Neural progenitor cell (in vitro differentiated cells): Measurements from ENCODE around the gene FBXO33. TPM values are rescaled to one million over a fixed set of nuclear protein-coding genes. Genes with fewer than 3 reads are reported as not detected.
A peak's percentile ranks its signal among the peaks of the same experiment; 100 is the strongest.

Source experiments
- DNase-seq: peaks from one replicate; pipeline ENCODE4 v3.0.0-alpha.2; 2016; ENCODE audit warnings: low spot score
- H2AFZ ChIP-seq: fragments of 200-600 bp; sonication (generic); replicated peaks from 2 replicates; pipeline ENCODE4 v1.6.1; 2016; ENCODE audit warnings: antibody characterized with exemption
- H3F3A ChIP-seq: fragments of 200-600 bp; sonication (generic); 2 replicates; pipeline ENCODE4 v1.6.1; 2016; ENCODE audit warnings: antibody characterized with exemption, low read depth
- H3K27ac ChIP-seq: fragments of 200-600 bp; sonication (generic); 2 replicates; pipeline ENCODE4 v1.5.1; 2016; ENCODE audit warnings: mild to moderate bottlenecking
- H3K27me3 ChIP-seq: fragments of 200-600 bp; sonication (generic); 2 replicates; pipeline ENCODE4 v1.6.1; 2016; ENCODE audit warnings: mild to moderate bottlenecking, moderate library complexity
- H3K36me3 ChIP-seq: fragments of 200-600 bp; sonication (generic); 2 replicates; pipeline ENCODE4 v1.5.1; 2016
- H3K4me1 ChIP-seq: fragments of 200-600 bp; sonication (generic); 2 replicates; pipeline ENCODE4 v1.6.1; 2016; ENCODE audit warnings: mixed run types
- H3K4me2 ChIP-seq: fragments of 200-600 bp; sonication (generic); 2 replicates; pipeline ENCODE4 v1.6.1; 2016
- H3K4me3 ChIP-seq: fragments of 200-600 bp; sonication (generic); 2 replicates; pipeline ENCODE4 v1.5.1; 2016
- H3K79me2 ChIP-seq: fragments of 200-600 bp; sonication (generic); 2 replicates; pipeline ENCODE4 v1.6.1; 2016; ENCODE audit warnings: low read depth
- H3K9ac ChIP-seq: fragments of 200-600 bp; sonication (generic); 2 replicates; pipeline ENCODE4 v1.6.1; 2016
- H3K9me3 ChIP-seq: fragments of 200-600 bp; sonication (generic); 2 replicates; pipeline ENCODE4 v1.5.1; 2016; ENCODE audit warnings: low read depth
- H4K20me1 ChIP-seq: fragments of 200-600 bp; sonication (generic); 2 replicates; pipeline ENCODE4 v1.6.1; 2016; ENCODE audit warnings: low read depth
- H3K27ac Mint-ChIP-seq: 3 replicates; pipeline ENCODE4 v1.8.0; 2021; ENCODE audit warnings: mixed read lengths
- H3K27me3 Mint-ChIP-seq: 2 replicates; pipeline ENCODE4 v1.8.0; 2022; ENCODE audit warnings: low read depth, mild to moderate bottlenecking, inconsistent platforms, moderate library complexity, mixed read lengths; ENCODE audit not compliant: insufficient read depth
- H3K36me3 Mint-ChIP-seq: 3 replicates; pipeline ENCODE4 v1.8.0; 2021; ENCODE audit warnings: mixed read lengths
- H3K4me1 Mint-ChIP-seq: 3 replicates; pipeline ENCODE4 v1.8.0; 2021; ENCODE audit warnings: mixed read lengths
- H3K4me3 Mint-ChIP-seq: 3 replicates; pipeline ENCODE4 v1.8.0; 2021; ENCODE audit warnings: mild to moderate bottlenecking, moderate library complexity, mixed read lengths
- H3K9me3 Mint-ChIP-seq: 3 replicates; pipeline ENCODE4 v1.8.0; 2020; ENCODE audit warnings: mixed read lengths
- EZH2 ChIP-seq: fragments of 200-600 bp; sonication (generic); IDR thresholded peaks from 2 replicates; pipeline ENCODE4 v1.6.1; 2017; ENCODE audit warnings: antibody characterized with exemption, mild to moderate bottlenecking, moderate library complexity
- EZH2phosphoT487 ChIP-seq: fragments of 200-600 bp; sonication (generic); IDR thresholded peaks from 2 replicates; pipeline ENCODE4 v1.6.1; 2017; ENCODE audit warnings: antibody characterized with exemption
- total RNA-seq: library from RNA; depleted of rRNA; stranded (reverse); fragments of >200 nt; gene quantifications from 2 replicates; pipeline ENCODE4 v1.2.3, GENCODE V29; 2015; ENCODE audit warnings: low replicate concordance
- TF ChIP-seq, protein P1 (sequence below): fragments of 200-600 bp; sonication (generic); IDR thresholded peaks from 2 replicates; pipeline ENCODE4 v1.5.1; 2017; ENCODE audit warnings: antibody characterized with exemption, mild to moderate bottlenecking

The FBXO33 gene
- total RNA-seq, 1 donor from 2014 or later: 23.7 TPM

DNA sequence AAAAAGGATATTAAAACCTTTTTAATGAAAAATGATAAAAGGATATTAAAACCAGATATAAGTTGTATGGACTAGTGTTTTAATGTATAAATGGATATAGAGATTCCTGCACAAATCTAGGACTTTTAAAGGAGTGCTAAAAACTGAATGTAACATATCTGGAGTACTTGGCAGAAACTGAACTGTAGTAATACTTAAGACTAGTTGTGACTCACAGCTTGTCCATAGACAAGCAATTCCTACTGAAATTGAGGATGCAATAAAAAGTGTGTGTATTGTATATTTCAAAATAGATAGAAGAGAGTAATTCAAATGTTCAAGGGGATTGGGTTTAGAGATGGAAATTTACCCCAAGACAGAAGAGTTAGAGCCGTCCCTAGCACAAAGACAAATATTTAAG is 59.6 kb downstream of the FBXO33 start:
- Mint-ChIP-seq H3K4me1 (peaks cover 30% of the 10 kb centered on the region), H3K27ac (no peak overlapping the region), H3K4me3 (no peak overlapping the region), H3K36me3 (peaks cover 2% of the 10 kb centered on the region), H3K9me3 (no peaks in the 10 kb centered on the region), H3K27me3 (no peaks in the 10 kb centered on the region)
- no peaks in the 10 kb centered on the region for H3K79me2 ChIP-seq
- H3K36me3 ChIP-seq: no peaks in the 10 kb centered on the region
- H3K27me3 ChIP-seq: no peaks in the 10 kb centered on the region
- H4K20me1 ChIP-seq: no peaks in the 10 kb centered on the region
- peaks cover 44% of the 10 kb centered on the region for H3K4me1 ChIP-seq
- H2AFZ ChIP-seq: no peak overlapping the region
- H3K9me3 ChIP-seq: no peaks in the 10 kb centered on the region
- H3K27ac ChIP-seq: no peak overlapping the region
- H3F3A ChIP-seq: peaks cover 32% of the 10 kb centered on the region
- H3K9ac ChIP-seq: no peak overlapping the region
- no peak for DNase-seq
- no peak for TF ChIP-seq EZH2phosphoT487
- TF ChIP-seq, protein P1, sequence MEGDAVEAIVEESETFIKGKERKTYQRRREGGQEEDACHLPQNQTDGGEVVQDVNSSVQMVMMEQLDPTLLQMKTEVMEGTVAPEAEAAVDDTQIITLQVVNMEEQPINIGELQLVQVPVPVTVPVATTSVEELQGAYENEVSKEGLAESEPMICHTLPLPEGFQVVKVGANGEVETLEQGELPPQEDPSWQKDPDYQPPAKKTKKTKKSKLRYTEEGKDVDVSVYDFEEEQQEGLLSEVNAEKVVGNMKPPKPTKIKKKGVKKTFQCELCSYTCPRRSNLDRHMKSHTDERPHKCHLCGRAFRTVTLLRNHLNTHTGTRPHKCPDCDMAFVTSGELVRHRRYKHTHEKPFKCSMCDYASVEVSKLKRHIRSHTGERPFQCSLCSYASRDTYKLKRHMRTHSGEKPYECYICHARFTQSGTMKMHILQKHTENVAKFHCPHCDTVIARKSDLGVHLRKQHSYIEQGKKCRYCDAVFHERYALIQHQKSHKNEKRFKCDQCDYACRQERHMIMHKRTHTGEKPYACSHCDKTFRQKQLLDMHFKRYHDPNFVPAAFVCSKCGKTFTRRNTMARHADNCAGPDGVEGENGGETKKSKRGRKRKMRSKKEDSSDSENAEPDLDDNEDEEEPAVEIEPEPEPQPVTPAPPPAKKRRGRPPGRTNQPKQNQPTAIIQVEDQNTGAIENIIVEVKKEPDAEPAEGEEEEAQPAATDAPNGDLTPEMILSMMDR: no peak
- no peak for TF ChIP-seq EZH2
- H3K4me2 ChIP-seq: no peak overlapping the region
- H3K4me3 ChIP-seq: no peak overlapping the region

GRCh38 chr14:39370415-39370814 is 61.8 kb downstream of the FBXO33 start:
- no peaks in the 10 kb centered on the region for H3K27me3 ChIP-seq
- H2AFZ ChIP-seq: no peak overlapping the region
- H3K9me3 ChIP-seq: no peaks in the 10 kb centered on the region
- H3K4me3 ChIP-seq: no peak overlapping the region
- H3F3A ChIP-seq: peaks cover 40% of the 10 kb centered on the region
- Mint-ChIP-seq H3K9me3 (peaks cover 9% of the 10 kb centered on the region), H3K27ac (peak overlapping the region; percentile 46), H3K27me3 (no peaks in the 10 kb centered on the region), H3K36me3 (peaks cover 8% of the 10 kb centered on the region), H3K4me3 (no peak overlapping the region), H3K4me1 (peaks cover 24% of the 10 kb centered on the region)
- DNase-seq: no peak
- H3K4me1 ChIP-seq: peaks cover 40% of the 10 kb centered on the region
- H3K9ac ChIP-seq: no peak overlapping the region
- no peak overlapping the region for H3K4me2 ChIP-seq
- H3K27ac ChIP-seq: no peak overlapping the region
- H3K79me2 ChIP-seq: no peaks in the 10 kb centered on the region
- no peaks in the 10 kb centered on the region for H4K20me1 ChIP-seq
- no peaks in the 10 kb centered on the region for H3K36me3 ChIP-seq
- TF ChIP-seq EZH2: no peak
- TF ChIP-seq, protein P1: no peak
- TF ChIP-seq EZH2phosphoT487: no peak

DNA sequence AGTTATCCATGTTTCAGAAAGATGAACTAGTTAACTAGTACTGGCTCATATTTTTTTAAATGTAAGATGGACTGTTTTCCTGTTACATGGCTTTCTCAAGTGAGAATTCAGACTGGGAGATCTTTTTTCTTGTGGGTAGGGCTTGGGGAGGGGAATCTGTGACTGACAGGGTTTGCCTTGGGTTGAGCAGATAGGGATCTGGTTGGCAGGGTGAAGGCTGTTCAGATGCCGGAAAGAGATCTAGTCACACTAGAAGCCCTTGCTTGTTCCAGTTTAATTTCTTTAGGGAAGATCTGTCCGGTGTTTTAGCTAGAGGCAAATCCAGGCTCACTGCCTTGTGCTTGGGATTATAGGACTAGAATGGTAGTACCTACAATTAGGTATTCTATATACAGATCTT is 63.2 kb downstream of the FBXO33 start:
- Histone ChIP-seq H3K27me3 (no peaks in the 10 kb centered on the region), H3K36me3 (no peaks in the 10 kb centered on the region), H3K9me3 (peaks cover 7% of the 10 kb centered on the region), H3K4me1 (peaks cover 40% of the 10 kb centered on the region), H3K4me3 (no peak overlapping the region), H3K9ac (no peak overlapping the region), H4K20me1 (no peaks in the 10 kb centered on the region), H2AFZ (no peak overlapping the region), H3K4me2 (peak overlapping the region; percentile 64), H3K79me2 (no peaks in the 10 kb centered on the region), H3F3A (peaks cover 40% of the 10 kb centered on the region), H3K27ac (peak overlapping the region; percentile 82)
- no peaks in the 10 kb centered on the region for H3K27me3 Mint-ChIP-seq
- no peak overlapping the region for H3K4me3 Mint-ChIP-seq
- no peak overlapping the region for H3K27ac Mint-ChIP-seq
- TF ChIP-seq, protein P1: no peak
- TF ChIP-seq EZH2: no peak
- no peak for TF ChIP-seq EZH2phosphoT487
- peaks cover 19% of the 10 kb centered on the region for H3K9me3 Mint-ChIP-seq
- peaks cover 14% of the 10 kb centered on the region for H3K36me3 Mint-ChIP-seq
- peak; percentile 6 for DNase-seq
- H3K4me1 Mint-ChIP-seq: peaks cover 24% of the 10 kb centered on the region
